Vagina (tissue), 2 donors: Measurements from ENCODE around the gene TMC4.

Source experiments
- CTCF ChIP-seq, 3 experiments: fragments of 450-650 bp in 2 of 3; fragments of 200-600 bp in 1 of 3; sonication (generic) in 1 of 3; IDR thresholded peaks; one replicate each; pipeline ENCODE4 v1.5.1; 2017 to 2019; ENCODE audit warnings: antibody characterized with exemption in 3 of 3, mild to moderate bottlenecking in 2 of 3, moderate library complexity in 2 of 3
- POLR2AphosphoS5 ChIP-seq, 2 donors: sonication (generic); formaldehyde crosslinking; IDR thresholded peaks; one replicate each; pipeline ENCODE4 v1.9.0; 2017; ENCODE audit warnings: antibody characterized with exemption in 2 of 2, mild to moderate bottlenecking in 2 of 2, low read depth in 1 of 2; ENCODE audit not compliant: insufficient read depth in 1 of 2

- no peak for TF ChIP-seq POLR2AphosphoS5 (IDR thresholded peaks at IDR 0.05; ENCODE audit: insufficient read depth in 1 of 2, low read depth in 1 of 2)
- TF ChIP-seq CTCF (IDR thresholded peaks at IDR 0.05) = no peak
These were observed 30.7 kb downstream of the TMC4 start for GRCh38 chr19:54142166-54142780.
